HCT116 (cell line): ENCODE measurements around the gene FOXD2. TPM values are rescaled to one million over a fixed set of nuclear protein-coding genes. Genes with fewer than 3 reads are reported as not detected.
"Not testable (repeated sequence)": the region's sequence is repeated elsewhere in the genome, so short reads cannot be mapped to it uniquely, and the experiment has no call there.

Experiments used
- ATAC-seq: fragments of 200-7000 bp; cut with Tn5 transposase; 2 replicates; pipeline ENCODE4 v1.9.1; 2020; ENCODE audit warnings: mild to moderate bottlenecking, moderate library complexity
- BruUV-seq: library from RNA; stranded (reverse); fragments of 400-500 nt; replicated peaks from 2 replicates; lab custom pipeline; 2021; lab: Mats Ljungman, UMichigan
- CTCF ChIA-PET: fragments of 300-600 bp; sonication (Branson Sonifier 250); formaldehyde crosslinking; loops from one replicate; lab custom pipeline; 2021; ENCODE audit warnings: antibody characterized with exemption; lab: Charles Lee
- POLR2A ChIA-PET: fragments of 300-600, 350-600 bp; sonication (Branson Sonifier 250); formaldehyde crosslinking; loops from one replicate; lab custom pipeline; 2021; ENCODE audit warnings: antibody characterized with exemption; lab: Charles Lee
- RAD21 ChIA-PET, 2 experiments: fragments of 300-600 bp; sonication (Branson Sonifier 250); formaldehyde crosslinking; loops; one replicate each; lab custom pipeline; 2023; ENCODE audit warnings: low total read pairs in 2 of 2; ENCODE audit not compliant: uncharacterized antibody in 2 of 2, unreplicated experiment in 2 of 2, low non-redundant PET in 1 of 2; lab: Charles Lee
- DNase-seq: peaks from one replicate; pipeline ENCODE4 v3.0.0-alpha.2; 2010; ENCODE audit warnings: low read depth, low spot score
- H2AFZ ChIP-seq: fragments of 200-600 bp; shearing (Covaris generic), sonication (generic); 2 replicates; pipeline ENCODE4 v1.6.1; 2017; ENCODE audit warnings: low read depth, mixed run types, mixed read lengths, antibody characterized with exemption, low read length; ENCODE audit not compliant: poor library complexity, severe bottlenecking
- H3K27ac ChIP-seq: 2 replicates; pipeline ENCODE4 v1.5.1; 2012; ENCODE audit warnings: low read depth, low read length
- H3K27me3 ChIP-seq: fragments of 200-600 bp; sonication (generic); 2 replicates; pipeline ENCODE4 v1.6.1; 2016; ENCODE audit warnings: mixed run types, low read length, mixed read lengths; ENCODE audit not compliant: insufficient read depth
- H3K36me3 ChIP-seq, 2 experiments: fragments of 200-500 bp in 1 of 2; fragments of 200-600 bp in 1 of 2; sonication (Bioruptor generic) in 1 of 2; sonication (generic) in 1 of 2; 2 replicates each; pipeline versions ENCODE4 v1.5.1 to v1.6.1; 2014 to 2016; ENCODE audit warnings: low read length in 2 of 2, inconsistent platforms in 1 of 2, mixed read lengths in 1 of 2, mixed run types in 1 of 2; ENCODE audit not compliant: insufficient read depth in 2 of 2, control insufficient read depth in 1 of 2
- H3K4me1 ChIP-seq, 2 experiments: fragments of 200-600 bp in 1 of 2; sonication (generic) in 1 of 2; 2 replicates each; pipeline versions ENCODE4 v1.5.1 to v1.6.1; 2012 to 2017; ENCODE audit warnings: low read length in 2 of 2, inconsistent platforms in 1 of 2, mild to moderate bottlenecking in 1 of 2, mixed read lengths in 1 of 2, mixed run types in 1 of 2, moderate library complexity in 1 of 2; ENCODE audit not compliant: insufficient read depth in 2 of 2, control insufficient read depth in 1 of 2
- H3K4me2 ChIP-seq: fragments of 200-600 bp; sonication (generic); 2 replicates; pipeline ENCODE4 v1.6.1; 2017; ENCODE audit warnings: mixed run types, low read length, mixed read lengths
- H3K4me3 ChIP-seq, 2 experiments: fragments of 200-600 bp in 1 of 2; sonication (generic) in 1 of 2; replicated peaks in 1 of 2; 2 replicates each; pipeline ENCODE4 v1.5.1; 2011 to 2016; ENCODE audit warnings: low read length in 2 of 2, control low read depth in 1 of 2, low read depth in 1 of 2, mild to moderate bottlenecking in 1 of 2, mixed read lengths in 1 of 2, mixed run types in 1 of 2
- H3K79me2 ChIP-seq: fragments of 200-600 bp; sonication (generic); 2 replicates; pipeline ENCODE4 v1.6.1; 2017; ENCODE audit warnings: mild to moderate bottlenecking, mixed run types, low read length, moderate library complexity, mixed read lengths; ENCODE audit not compliant: insufficient read depth
- H3K9ac ChIP-seq: fragments of 200-600 bp; sonication (generic); 2 replicates; pipeline ENCODE4 v1.6.1; 2016; ENCODE audit warnings: low read length, mixed read lengths
- H3K9me2 ChIP-seq: fragments of 200-600 bp; sonication (generic), shearing (Covaris generic); 2 replicates; pipeline ENCODE4 v1.6.1; 2017; ENCODE audit warnings: mixed run types, mild to moderate bottlenecking, moderate library complexity; ENCODE audit not compliant: insufficient read depth
- H3K9me3 ChIP-seq, 2 experiments: fragments of 200-500 bp in 1 of 2; fragments of 200-600 bp in 1 of 2; sonication (Bioruptor generic) in 1 of 2; sonication (generic) in 1 of 2; 2 replicates each; pipeline ENCODE4 v1.6.1; 2014 to 2017; ENCODE audit warnings: low read length in 2 of 2, mixed read lengths in 2 of 2, inconsistent platforms in 1 of 2, low read depth in 1 of 2, mild to moderate bottlenecking in 1 of 2, mixed run types in 1 of 2, moderate library complexity in 1 of 2; ENCODE audit not compliant: control insufficient read depth in 1 of 2, insufficient read depth in 1 of 2
- H4K20me1 ChIP-seq: fragments of 200-600 bp; sonication (generic), shearing (Covaris generic); 2 replicates; pipeline ENCODE4 v1.6.1; 2017; ENCODE audit warnings: mixed run types, mild to moderate bottlenecking, moderate library complexity; ENCODE audit not compliant: insufficient read depth
- FOSL1 ChIP-seq: IDR thresholded peaks from 2 replicates; pipeline ENCODE4 v1.6.1; 2012; ENCODE audit warnings: low read depth
- YY1 ChIP-seq: IDR thresholded peaks from 2 replicates; pipeline ENCODE4 v1.6.1; 2011; ENCODE audit warnings: low read length, low read depth, moderate library complexity, mild to moderate bottlenecking; ENCODE audit not compliant: insufficient replicate concordance; ENCODE audit errors: extremely low read depth
- intact Hi-C: fragments of 100-400 bp; cut with micrococcal nuclease; formaldehyde crosslinking; loops from 2 replicates; pipeline ENCODE4 v1.10.0; 2022
- total RNA-seq: library from RNA; stranded (reverse); gene quantifications from one replicate; pipeline ENCODE4 v1.2.1, GENCODE V29; 2021; ENCODE audit not compliant: unreplicated experiment

The FOXD2 gene
- total RNA-seq, 1 experiment from 2014 or later: 1.9 TPM

DNA sequence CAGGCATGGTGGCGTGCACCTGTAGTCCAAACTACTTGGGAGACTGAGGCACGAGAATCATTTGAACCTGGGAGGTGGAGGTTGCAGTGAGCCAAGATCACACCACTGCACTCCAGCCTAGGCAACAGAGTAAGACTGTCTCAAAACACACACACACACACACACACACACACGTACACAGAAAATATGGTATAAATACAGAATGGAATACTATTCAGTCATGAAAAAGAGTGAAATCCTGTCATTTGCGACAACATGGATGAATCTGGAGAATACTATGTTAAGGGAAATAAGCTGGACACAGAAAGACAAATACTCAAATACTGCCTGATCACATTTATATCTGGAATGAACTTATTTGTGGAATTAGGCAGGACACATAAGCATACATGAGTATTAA lies 18.4 kb downstream of the FOXD2 start:
- RAD21 ChIA-PET: no interaction called here
- no peak overlapping the region for H3K4me3 ChIP-seq
- H3K4me1 ChIP-seq: no peaks in the 10 kb centered on the region
- no peak overlapping the region for H3K27ac ChIP-seq
- no peak overlapping the region for H3K9ac ChIP-seq
- DNase-seq: no peak
- no peaks in the 10 kb centered on the region for H3K9me2 ChIP-seq
- H2AFZ ChIP-seq: no peak overlapping the region
- no peaks in the 10 kb centered on the region for H3K36me3 ChIP-seq
- TF ChIP-seq FOSL1 (no peak), YY1 (no peak)
- TF ChIP-seq, all 23 proteins: peak for 0
- no TSS peak for BruUV-seq
- H3K4me2 ChIP-seq: no peak overlapping the region
- H4K20me1 ChIP-seq: no peaks in the 10 kb centered on the region
- no peaks in the 10 kb centered on the region for H3K9me3 ChIP-seq
- intact Hi-C loops: no loop called here
- CTCF ChIA-PET: no interaction called here
- H3K79me2 ChIP-seq: no peaks in the 10 kb centered on the region
- ATAC-seq: no peak
- POLR2A ChIA-PET: no interaction called here
- peaks cover 22% of the 10 kb centered on the region for H3K27me3 ChIP-seq

DNA sequence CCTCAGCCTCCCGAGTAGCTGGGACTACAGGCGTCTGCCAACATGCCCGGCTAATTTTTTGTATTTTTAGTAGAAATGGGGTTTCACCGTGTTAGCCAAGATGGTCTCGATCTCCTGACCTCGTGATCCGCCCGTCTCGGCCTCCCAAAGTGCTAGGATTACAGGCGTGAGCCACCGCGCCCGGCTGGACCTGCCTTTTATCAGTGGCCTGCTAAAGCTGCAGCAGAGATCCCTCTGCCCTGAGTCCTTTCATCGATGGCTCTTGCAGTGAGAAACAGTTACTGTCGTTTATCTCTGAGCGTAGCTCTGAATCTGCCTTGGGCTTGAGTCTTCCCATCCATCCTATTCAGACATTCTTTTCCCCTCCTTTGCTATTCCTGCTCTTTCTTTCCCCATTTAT lies 19.7 kb downstream of the FOXD2 start:
- not testable (repeated sequence) for BruUV-seq

More for the DNA sequence above, 19.7 kb downstream of the FOXD2 start:
- H3K4me1 ChIP-seq, H3K79me2 ChIP-seq, intact Hi-C loops, DNase-seq, H3K36me3 ChIP-seq, H3K27ac ChIP-seq, H3K9me3 ChIP-seq, H2AFZ ChIP-seq, ATAC-seq, RAD21 ChIA-PET, H3K9ac ChIP-seq, H3K9me2 ChIP-seq, POLR2A ChIA-PET, H3K4me2 ChIP-seq, H4K20me1 ChIP-seq, CTCF ChIA-PET, H3K4me3 ChIP-seq: not testable (repeated sequence)
- peaks cover 35% of the 10 kb centered on the region for H3K27me3 ChIP-seq
